GM20000 (cell line): ENCODE results near the gene ATG2A.

Experiments
- DNase-seq: peaks from one replicate; pipeline ENCODE4 v3.0.0; 2012; ENCODE audit warnings: low spot score
- TF ChIP-seq, protein P1 (sequence below): IDR thresholded peaks from 2 replicates; pipeline ENCODE4 v1.5.1; 2012; ENCODE audit warnings: mild to moderate bottlenecking, control low read depth; ENCODE audit errors: extremely low read depth, missing control alignments

The ATG2A gene

DNA sequence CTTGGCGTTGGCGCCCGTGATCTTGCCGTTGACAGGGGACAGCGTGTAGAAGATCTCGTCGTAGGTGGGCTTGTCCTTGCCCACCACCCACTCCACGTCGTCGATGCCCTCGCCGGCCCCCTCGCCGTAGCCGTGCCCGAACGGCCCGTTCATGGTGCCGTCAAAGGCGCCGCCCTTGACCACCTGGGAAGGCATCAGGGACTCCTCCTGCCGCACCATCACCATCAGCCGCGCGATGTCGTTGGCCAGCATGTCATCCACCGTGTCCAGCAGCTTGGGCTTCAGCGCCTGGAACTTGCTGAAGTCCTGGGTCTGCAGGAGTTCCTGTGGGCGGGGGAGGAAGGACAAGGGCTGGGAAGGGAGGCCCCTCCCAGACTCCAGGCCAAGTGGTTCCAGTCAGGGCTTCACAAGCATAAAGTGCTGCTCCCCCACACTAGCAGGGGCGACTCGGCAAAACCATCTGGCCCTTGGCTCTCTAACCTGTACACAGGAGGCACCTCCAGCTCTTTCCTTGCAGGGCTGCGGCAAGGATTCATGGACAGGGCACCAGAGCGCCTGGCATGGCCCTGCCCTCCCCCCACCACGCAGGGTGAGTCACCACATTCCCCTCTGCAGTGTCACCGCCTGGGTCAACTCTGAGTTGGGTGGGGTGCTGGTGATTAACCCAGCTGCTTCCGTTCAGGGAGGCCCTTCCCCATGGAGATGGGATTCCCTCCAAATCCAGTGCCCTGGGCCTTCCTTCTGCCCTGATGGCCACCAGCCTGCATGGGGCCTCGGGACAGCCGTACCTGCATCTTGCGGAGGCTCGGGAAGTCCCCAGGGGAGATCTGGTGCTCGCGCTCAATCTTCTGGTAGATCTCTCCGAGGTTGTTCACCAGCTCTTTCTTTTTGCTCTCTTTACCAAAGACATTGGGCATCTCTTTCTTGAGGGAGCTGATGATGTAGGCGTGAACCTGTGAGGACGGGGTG lies 62.2 kb downstream of the ATG2A start:
- no peak for DNase-seq
- TF ChIP-seq, protein P1, sequence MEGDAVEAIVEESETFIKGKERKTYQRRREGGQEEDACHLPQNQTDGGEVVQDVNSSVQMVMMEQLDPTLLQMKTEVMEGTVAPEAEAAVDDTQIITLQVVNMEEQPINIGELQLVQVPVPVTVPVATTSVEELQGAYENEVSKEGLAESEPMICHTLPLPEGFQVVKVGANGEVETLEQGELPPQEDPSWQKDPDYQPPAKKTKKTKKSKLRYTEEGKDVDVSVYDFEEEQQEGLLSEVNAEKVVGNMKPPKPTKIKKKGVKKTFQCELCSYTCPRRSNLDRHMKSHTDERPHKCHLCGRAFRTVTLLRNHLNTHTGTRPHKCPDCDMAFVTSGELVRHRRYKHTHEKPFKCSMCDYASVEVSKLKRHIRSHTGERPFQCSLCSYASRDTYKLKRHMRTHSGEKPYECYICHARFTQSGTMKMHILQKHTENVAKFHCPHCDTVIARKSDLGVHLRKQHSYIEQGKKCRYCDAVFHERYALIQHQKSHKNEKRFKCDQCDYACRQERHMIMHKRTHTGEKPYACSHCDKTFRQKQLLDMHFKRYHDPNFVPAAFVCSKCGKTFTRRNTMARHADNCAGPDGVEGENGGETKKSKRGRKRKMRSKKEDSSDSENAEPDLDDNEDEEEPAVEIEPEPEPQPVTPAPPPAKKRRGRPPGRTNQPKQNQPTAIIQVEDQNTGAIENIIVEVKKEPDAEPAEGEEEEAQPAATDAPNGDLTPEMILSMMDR: no peak

DNA sequence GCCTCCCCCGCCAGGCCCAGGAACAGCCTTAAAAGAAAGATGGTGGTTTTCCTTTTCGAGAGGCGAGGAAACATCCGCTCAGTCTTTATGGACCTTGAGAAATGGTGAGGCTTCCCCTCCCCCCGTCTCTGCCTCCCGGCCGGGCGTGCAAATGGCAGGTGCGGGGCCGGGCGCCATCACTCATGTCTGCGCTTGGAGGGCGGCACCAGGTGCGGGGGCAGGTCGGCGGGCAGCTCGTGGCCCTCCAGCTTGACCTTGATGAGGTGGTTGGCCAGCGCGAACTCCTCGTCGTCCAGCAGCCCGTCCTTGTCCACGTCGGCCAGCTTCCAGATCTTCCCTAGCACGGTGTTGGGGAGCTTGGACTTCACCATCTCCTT lies 62.9 kb downstream of the ATG2A start:
- TF ChIP-seq, protein P1: no peak
- no peak for DNase-seq

DNA sequence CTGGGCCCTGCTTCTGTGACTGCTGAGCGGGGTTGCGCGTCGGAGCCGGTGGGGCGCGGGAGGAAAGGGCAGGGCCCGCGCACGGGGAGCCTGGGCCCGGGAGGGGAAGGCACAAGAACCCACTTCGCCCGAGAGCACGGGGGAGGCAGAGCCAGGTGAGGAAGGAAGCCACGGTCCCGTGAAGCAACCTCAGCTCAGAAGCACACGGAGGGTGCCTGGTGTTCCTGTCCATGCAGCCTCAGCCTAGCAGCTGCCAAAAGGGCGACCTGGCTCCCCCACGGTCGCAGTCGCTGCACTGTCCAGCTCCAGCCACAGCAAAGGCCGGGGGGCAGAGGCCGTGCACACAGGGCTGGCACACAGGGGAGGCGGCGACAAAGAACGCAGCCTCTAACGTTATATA lies 63.3 kb downstream of the ATG2A start:
- TF ChIP-seq, protein P1: no peak
- DNase-seq: no peak

DNA sequence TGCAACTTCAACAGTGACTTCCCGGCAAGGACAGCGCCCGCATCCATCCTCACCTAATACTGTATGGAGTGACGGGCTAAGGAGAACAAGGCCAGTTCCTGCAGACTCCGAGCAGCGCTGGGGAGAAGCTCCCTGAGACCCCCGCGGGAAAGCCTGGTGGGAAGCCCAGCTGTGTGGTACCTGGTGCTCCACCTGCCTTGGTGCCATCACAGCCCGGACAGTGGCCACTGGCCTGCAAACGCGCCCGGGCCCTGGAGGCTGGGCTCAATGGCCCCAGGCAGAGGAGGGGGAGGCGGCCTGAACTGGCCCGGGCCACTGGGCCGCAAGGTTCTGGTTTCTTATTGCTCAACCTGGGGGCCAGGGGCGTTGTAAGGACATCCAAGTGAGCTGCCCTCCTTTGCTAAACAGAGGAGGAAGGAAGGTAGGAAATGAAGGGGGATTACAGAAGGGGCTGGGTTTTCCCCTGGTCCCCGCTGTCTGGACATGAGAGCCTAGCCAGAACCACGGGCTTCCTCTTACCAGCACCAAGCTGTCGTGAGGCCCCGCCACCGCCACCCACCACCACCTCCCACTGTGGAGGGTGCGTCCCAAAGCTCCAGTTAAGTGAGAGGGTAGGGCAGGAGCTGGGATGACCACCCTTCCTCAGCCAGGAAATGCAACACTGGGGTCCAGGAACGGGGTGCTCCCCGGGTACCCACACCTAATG lies 64.1 kb downstream of the ATG2A start:
- TF ChIP-seq, protein P1: no peak
- DNase-seq: peak; percentile 61

DNA sequence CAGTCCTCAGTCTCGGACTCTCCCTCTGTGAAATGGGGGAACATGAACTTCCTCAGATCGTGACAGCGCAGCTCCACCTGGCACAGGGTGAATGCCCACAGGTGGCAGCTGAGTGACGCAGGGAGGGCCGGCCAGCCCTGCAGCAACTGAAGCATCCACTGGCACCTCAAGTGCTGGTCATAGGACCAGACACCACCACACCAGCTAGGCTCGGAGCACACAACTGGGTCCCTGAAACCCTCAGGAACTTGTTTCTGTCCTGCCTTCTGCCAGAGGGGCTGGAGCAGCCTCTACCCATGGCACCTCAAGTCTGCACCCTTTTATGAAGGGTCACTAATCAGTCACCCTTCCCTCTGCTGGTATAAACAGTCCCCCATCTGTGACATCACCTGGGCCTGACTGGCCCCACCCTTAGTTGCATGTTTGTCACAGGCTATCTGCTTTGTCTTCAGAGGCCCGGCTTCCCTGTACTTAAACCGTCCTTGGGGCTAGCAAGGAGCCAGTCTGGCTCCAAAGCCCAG lies 65.1 kb downstream of the ATG2A start:
- TF ChIP-seq, protein P1: no peak
- DNase-seq: peak; percentile 71

DNA sequence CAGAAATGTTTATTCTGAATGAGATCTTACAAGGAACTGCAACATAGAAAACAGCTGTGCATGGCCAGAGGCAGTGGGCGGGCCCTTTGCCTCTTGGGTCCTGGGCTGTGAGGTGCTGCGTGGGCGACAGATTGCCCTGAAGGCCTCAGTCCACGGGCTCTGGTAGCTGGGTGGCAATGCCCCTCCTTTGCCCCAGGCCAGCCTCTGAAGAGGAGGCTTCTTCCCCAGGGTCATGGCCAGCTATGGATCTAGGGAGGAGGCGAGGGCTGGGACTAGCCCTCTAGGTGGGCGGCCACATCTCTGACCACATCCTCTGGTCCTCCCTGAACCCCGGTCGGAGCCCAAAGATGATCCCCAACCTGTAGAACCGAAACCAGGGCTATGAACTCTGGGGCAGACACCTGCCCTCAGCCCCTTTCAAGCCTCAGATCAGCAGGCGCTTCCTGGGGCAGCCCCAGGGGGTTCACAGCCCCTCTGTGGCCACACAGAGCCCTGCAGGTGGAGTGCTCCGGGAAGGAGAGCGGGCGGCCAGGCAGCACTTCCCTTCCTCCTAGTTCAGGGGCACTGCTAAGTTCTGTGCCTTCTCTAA lies 65.9 kb downstream of the ATG2A start:
- TF ChIP-seq, protein P1: peak; percentile 14
- peak; percentile 91 for DNase-seq
